KOPT-K1 (cell line): Measurements from ENCODE around the gene SERPINB3.
"Not testable (repeated sequence)": the region's sequence is repeated elsewhere in the genome, so short reads cannot be mapped to it uniquely, and the experiment has no call there.

Experiments used
- H3K27ac ChIP-seq: fragments of 200-600 bp; sonication (generic); 2 replicates; pipeline ENCODE4 v1.5.1; 2016; ENCODE audit warnings: antibody characterized with exemption, mild to moderate bottlenecking, low read depth, low read length; ENCODE audit not compliant: poor library complexity, severe bottlenecking
- H3K36me3 ChIP-seq: fragments of 200-600 bp; sonication (generic); 2 replicates; pipeline ENCODE4 v1.5.1; 2017; ENCODE audit warnings: antibody characterized with exemption, mild to moderate bottlenecking, low read length, moderate library complexity; ENCODE audit not compliant: insufficient read depth
- H3K9me3 ChIP-seq: fragments of 200-600 bp; sonication (generic); 2 replicates; pipeline ENCODE4 v1.5.1; 2017; ENCODE audit warnings: antibody characterized with exemption, low read length, mild to moderate bottlenecking; ENCODE audit not compliant: insufficient read depth, poor library complexity, severe bottlenecking

SERPINB3 gene

GRCh38 chr18:63677500-63678225 is 16.0 kb upstream of the SERPINB3 start:
- Histone ChIP-seq H3K9me3 (no peaks in the 10 kb centered on the region), H3K36me3 (no peaks in the 10 kb centered on the region), H3K27ac (no peak overlapping the region)

GRCh38 chr18:63676526-63677323 is 15.0 kb upstream of the SERPINB3 start:
- no peak overlapping the region for H3K27ac ChIP-seq
- no peaks in the 10 kb centered on the region for H3K9me3 ChIP-seq
- no peaks in the 10 kb centered on the region for H3K36me3 ChIP-seq

GRCh38 chr18:63664571-63664970 is 2.9 kb upstream of the SERPINB3 start:
- H3K36me3 ChIP-seq, result no peaks in the 10 kb centered on the region
- no peaks in the 10 kb centered on the region for H3K9me3 ChIP-seq
- H3K27ac ChIP-seq, result no peak overlapping the region

GRCh38 chr18:63658920-63659319 is 2.8 kb downstream of the SERPINB3 start:
- not testable (repeated sequence) for H3K9me3 ChIP-seq, H3K27ac ChIP-seq, H3K36me3 ChIP-seq

GRCh38 chr18:63650271-63650670 is 11.4 kb downstream of the SERPINB3 start:
- not testable (repeated sequence) for H3K9me3 ChIP-seq, H3K36me3 ChIP-seq, H3K27ac ChIP-seq

GRCh38 chr18:63648241-63648640 is 13.5 kb downstream of the SERPINB3 start:
- no peaks in the 10 kb centered on the region for H3K36me3 ChIP-seq
- H3K9me3 ChIP-seq, result no peaks in the 10 kb centered on the region
- H3K27ac ChIP-seq, result no peak overlapping the region

- H3K9me3 ChIP-seq, result no peaks in the 10 kb centered on the region
- H3K27ac ChIP-seq, result no peak overlapping the region
- no peaks in the 10 kb centered on the region for H3K36me3 ChIP-seq
These were observed 14.8 kb downstream of the SERPINB3 start for GRCh38 chr18:63646936-63647335.

- not testable (repeated sequence) for H3K9me3 ChIP-seq, H3K27ac ChIP-seq, H3K36me3 ChIP-seq
These were observed 17.0 kb downstream of the SERPINB3 start for GRCh38 chr18:63644694-63645093.

- not testable (repeated sequence) for H3K36me3 ChIP-seq, H3K9me3 ChIP-seq, H3K27ac ChIP-seq
These were observed 17.6 kb downstream of the SERPINB3 start, which contains the start of gene SERPINB4 for GRCh38 chr18:63644142-63644541. SERPINB4 (minus strand) TSS chr18:63644256; CDS start chr18:63643577, 679 bp downstream.

GRCh38 chr18:63642668-63643356 is 18.9 kb downstream of the SERPINB3 start:
- not testable (repeated sequence) for H3K36me3 ChIP-seq, H3K9me3 ChIP-seq, H3K27ac ChIP-seq

GRCh38 chr18:63641157-63641680 is 20.5 kb downstream of the SERPINB3 start:
- not testable (repeated sequence) for H3K36me3 ChIP-seq, H3K9me3 ChIP-seq, H3K27ac ChIP-seq

GRCh38 chr18:63637703-63638102 is 24.0 kb downstream of the SERPINB3 start:
- Histone ChIP-seq H3K27ac (no peak overlapping the region), H3K9me3 (no peaks in the 10 kb centered on the region), H3K36me3 (no peaks in the 10 kb centered on the region)

- Histone ChIP-seq H3K9me3 (peaks cover 30% of the 10 kb centered on the region), H3K27ac (no peak overlapping the region), H3K36me3 (no peaks in the 10 kb centered on the region)
These were observed 33.9 kb downstream of the SERPINB3 start for GRCh38 chr18:63627819-63628218.

- H3K36me3 ChIP-seq, result no peaks in the 10 kb centered on the region
- H3K9me3 ChIP-seq, result peaks cover 30% of the 10 kb centered on the region
- no peak overlapping the region for H3K27ac ChIP-seq
These were observed 35.3 kb downstream of the SERPINB3 start for GRCh38 chr18:63626431-63626830.

GRCh38 chr18:63624863-63625262 is 36.8 kb downstream of the SERPINB3 start:
- Histone ChIP-seq H3K36me3 (no peaks in the 10 kb centered on the region), H3K9me3 (peaks cover 30% of the 10 kb centered on the region), H3K27ac (no peak overlapping the region)
